T47D (cell line): ENCODE data around the gene CCDC102A.
"Not testable (repeated sequence)": the region's sequence is repeated elsewhere in the genome, so short reads cannot be mapped to it uniquely, and the experiment has no call there.

Source experiments
- DNase-seq, 2 experiments: peaks; one replicate each; pipeline versions ENCODE4 v3.0.0 to v3.0.0-alpha.2; 2011 to 2012; ENCODE audit warnings: low read depth in 1 of 2, low spot score in 1 of 2
- JUND ChIP-seq: IDR thresholded peaks from 2 replicates; pipeline ENCODE4 v1.6.1; 2012; ENCODE audit warnings: low read depth
- in situ Hi-C: cut with HindIII; loops from 2 replicates; pipeline ENCODE4 v1.10.0; 2016; ENCODE audit warnings: low sequenced_read_pairs, low pct_unique_long_range_greater_than_20kb

The CCDC102A gene

GRCh38 chr16:57507136-57508034 is 29.0 kb downstream of the CCDC102A start:
- in situ Hi-C loops = no loop called here
- TF ChIP-seq JUND = no peak
- DNase-seq = no peak

GRCh38 chr16:57505169-57505568 is 31.2 kb downstream of the CCDC102A start:
- no peak for DNase-seq
- in situ Hi-C loops = no loop called here
- no peak for TF ChIP-seq JUND

GRCh38 chr16:57504491-57504890 is 31.9 kb downstream of the CCDC102A start:
- in situ Hi-C loops = no loop called here
- no peak for DNase-seq
- TF ChIP-seq JUND = no peak

- in situ Hi-C loops = no loop called here
- no peak for TF ChIP-seq JUND
- no peak for DNase-seq
Measured at GRCh38 chr16:57504001-57504400, 32.4 kb downstream of the CCDC102A start.

GRCh38 chr16:57503366-57503765 is 33.0 kb downstream of the CCDC102A start:
- in situ Hi-C loops = no loop called here
- no peak for TF ChIP-seq JUND
- DNase-seq = no peak

GRCh38 chr16:57502048-57502775 is 34.2 kb downstream of the CCDC102A start:
- DNase-seq = no peak
- in situ Hi-C loops = no loop called here
- TF ChIP-seq JUND = no peak

- TF ChIP-seq JUND = no peak
- no peak for DNase-seq
- in situ Hi-C loops = no loop called here
Measured at GRCh38 chr16:57501492-57501891, 34.9 kb downstream of the CCDC102A start.

- no peak for DNase-seq
- no peak for TF ChIP-seq JUND
- in situ Hi-C loops = no loop called here
Measured at GRCh38 chr16:57500578-57501111, 35.7 kb downstream of the CCDC102A start.

- DNase-seq, in situ Hi-C loops: not testable (repeated sequence)
Measured at GRCh38 chr16:57499941-57500340, 36.4 kb downstream of the CCDC102A start.

- in situ Hi-C loops = no loop called here
- TF ChIP-seq JUND = no peak
- DNase-seq = no peak
Measured at GRCh38 chr16:57498031-57498430, 38.3 kb downstream of the CCDC102A start.

GRCh38 chr16:57497121-57497520 is 39.2 kb downstream of the CCDC102A start:
- no peak for DNase-seq
- no peak for TF ChIP-seq JUND
- in situ Hi-C loops = no loop called here

GRCh38 chr16:57493767-57494166 is 42.6 kb downstream of the CCDC102A start:
- no peak for TF ChIP-seq JUND
- no peak for DNase-seq
- in situ Hi-C loops = no loop called here

- in situ Hi-C loops = no loop called here
- no peak for TF ChIP-seq JUND
- no peak for DNase-seq
Measured at GRCh38 chr16:57489229-57489628, 47.1 kb downstream of the CCDC102A start.
